Natural killer cell (primary cell): ENCODE measurements around the gene ERP27. TPM values are rescaled to one million over a fixed set of nuclear protein-coding genes. Genes with fewer than 3 reads are reported as not detected.

Experiments
- ATAC-seq, 3 donors: fragments of 150-1000 bp in 2 of 3; fragments of 200-7000 bp in 1 of 3; cut with Tn5 transposase; 1 replicate in 1 of 3; 2 replicates in 2 of 3; pipeline ENCODE4 v1.10.0; 2021; ENCODE audit warnings: mild to moderate bottlenecking in 2 of 3, moderate library complexity in 2 of 3
- DNase-seq, 2 donors: peaks; one replicate each; pipeline versions ENCODE4 v3.0.0 to v3.0.0-alpha.2; 2013 to 2021; ENCODE audit warnings: mixed read lengths in 1 of 2
- H3K27ac ChIP-seq: one replicate; pipeline ENCODE4 v1.5.1; 2013; ENCODE audit warnings: mild to moderate bottlenecking, low read length
- H3K27me3 ChIP-seq: one replicate; pipeline ENCODE4 v1.6.1; 2013; ENCODE audit warnings: low read length; ENCODE audit not compliant: control insufficient read depth, insufficient read depth
- H3K36me3 ChIP-seq: one replicate; pipeline ENCODE4 v1.6.1; 2013; ENCODE audit warnings: low read length; ENCODE audit not compliant: control insufficient read depth, insufficient read depth
- H3K4me1 ChIP-seq: one replicate; pipeline ENCODE4 v1.6.1; 2013; ENCODE audit warnings: low read length; ENCODE audit not compliant: control insufficient read depth, insufficient read depth
- H3K4me3 ChIP-seq: one replicate; pipeline ENCODE4 v1.5.1; 2013; ENCODE audit warnings: low read length
- H3K9me3 ChIP-seq: one replicate; pipeline ENCODE4 v1.6.1; 2013; ENCODE audit warnings: low read length; ENCODE audit not compliant: control insufficient read depth, insufficient read depth
- H3K27ac Mint-ChIP-seq, 2 donors: one replicate each; pipeline ENCODE4 v1.8.0; 2022; ENCODE audit warnings: mild to moderate bottlenecking in 2 of 2, mixed read lengths in 2 of 2, moderate library complexity in 1 of 2
- H3K27me3 Mint-ChIP-seq, 2 donors: one replicate each; pipeline ENCODE4 v1.8.0; 2022; ENCODE audit warnings: low read depth in 2 of 2, mixed read lengths in 2 of 2
- H3K36me3 Mint-ChIP-seq: one replicate; pipeline ENCODE4 v1.8.0; 2022; ENCODE audit warnings: mixed read lengths
- H3K4me1 Mint-ChIP-seq, 2 donors: one replicate each; pipeline ENCODE4 v1.8.0; 2022; ENCODE audit warnings: mixed read lengths in 2 of 2
- H3K4me3 Mint-ChIP-seq: one replicate; pipeline ENCODE4 v1.8.0; 2022; ENCODE audit warnings: mild to moderate bottlenecking, moderate library complexity, mixed read lengths
- H3K9me3 Mint-ChIP-seq, 2 donors: one replicate each; pipeline ENCODE4 v1.8.0; 2022; ENCODE audit warnings: mixed read lengths in 2 of 2
- CTCF ChIP-seq: fragments of 200-600 bp; IDR thresholded peaks from one replicate; pipeline ENCODE4 v1.8.0; 2022; ENCODE audit warnings: antibody characterized with exemption
- WGBS: methylation state at CpG from one replicate; pipeline ENCODE4 v1.1.7; 2013; ENCODE audit warnings: missing lambda C conversion rate; ENCODE audit not compliant: insufficient coverage; 5-methylcytosine and 5-hydroxymethylcytosine counted together
- intact Hi-C: fragments of 100-400 bp; cut with micrococcal nuclease; formaldehyde crosslinking; loops from one replicate; pipeline ENCODE4 v1.14.2; 2022
- total RNA-seq, 4 donors: library from RNA; stranded (reverse); fragments of 120-200 nt in 1 of 4; gene quantifications; one replicate each; pipeline versions ENCODE4 v1.2.3 to v1.2.4, GENCODE V29; 2013 to 2022

The ERP27 gene
- total RNA-seq, 3 donors from 2014 or later (not counting 1 experiment from before 2014, with no cell fraction given), result 9.8 to 15.2 (median 12.3) TPM

GRCh38 chr12:14959916-14960496 lies 21.7 kb upstream of the ERP27 start:
- Mint-ChIP-seq H3K36me3 (peaks cover 11% of the 10 kb centered on the region), H3K27me3 (no peaks in the 10 kb centered on the region), H3K9me3 (no peaks in the 10 kb centered on the region), H3K4me1 (peaks cover 75 to 81% of the 10 kb centered on the region in 2 donors), H3K27ac (peak overlapping the region; percentile 97 to 98), H3K4me3 (peak overlapping the region; percentile 100)
- 0% methylated on average over 3 of the region's 4 CpGs for WGBS
- ATAC-seq (no peak), DNase-seq (no peak)
- Histone ChIP-seq H3K9me3 (no peaks in the 10 kb centered on the region), H3K4me1 (peaks cover 41% of the 10 kb centered on the region), H3K27ac (peak overlapping the region; percentile 95), H3K4me3 (peak overlapping the region; percentile 91), H3K36me3 (peaks cover 13% of the 10 kb centered on the region), H3K27me3 (no peaks in the 10 kb centered on the region)
- TF ChIP-seq CTCF, result no peak
- intact Hi-C loops, result loop anchor here (2.0 to 5.0 kb wide), 5 partner anchors 78 to 703 kb away; partner anchors contain the start of gene ATF7IP

- Mint-ChIP-seq H3K4me1 (peaks cover 77 to 85% of the 10 kb centered on the region in 2 donors), H3K4me3 (peak overlapping the region; percentile 100), H3K27ac (peak overlapping the region; percentile 97 to 98), H3K27me3 (no peaks in the 10 kb centered on the region), H3K9me3 (no peaks in the 10 kb centered on the region), H3K36me3 (peaks cover 11% of the 10 kb centered on the region)
- WGBS, result 0% methylated on average over 3 of the region's 3 CpGs
- Histone ChIP-seq H3K36me3 (peaks cover 15% of the 10 kb centered on the region), H3K4me3 (peak overlapping the region; percentile 91), H3K9me3 (no peaks in the 10 kb centered on the region), H3K27ac (peak overlapping the region; percentile 95), H3K27me3 (no peaks in the 10 kb centered on the region), H3K4me1 (peaks cover 42% of the 10 kb centered on the region)
- DNase-seq (no peak), ATAC-seq (no peak)
- TF ChIP-seq CTCF, result no peak
- intact Hi-C loops, result loop anchor here (5.0 kb wide), 3 partner anchors 77 to 702 kb away; no protein-coding TSS in a partner anchor
Measured at GRCh38 chr12:14959463-14959862, 21.1 kb upstream of the ERP27 start.

GRCh38 chr12:14959126-14959440 lies 20.7 kb upstream of the ERP27 start:
- Histone ChIP-seq H3K36me3 (peaks cover 15% of the 10 kb centered on the region), H3K4me3 (peak overlapping the region; percentile 91), H3K9me3 (no peaks in the 10 kb centered on the region), H3K27ac (peak overlapping the region; percentile 95), H3K4me1 (peaks cover 45% of the 10 kb centered on the region), H3K27me3 (no peaks in the 10 kb centered on the region)
- Mint-ChIP-seq H3K27ac (peak overlapping the region; percentile 97 to 98), H3K36me3 (peaks cover 11% of the 10 kb centered on the region), H3K4me1 (peaks cover 81 to 88% of the 10 kb centered on the region in 2 donors), H3K27me3 (no peaks in the 10 kb centered on the region), H3K9me3 (no peaks in the 10 kb centered on the region), H3K4me3 (peak overlapping the region; percentile 100)
- ATAC-seq, result no peak
- DNase-seq, result peak in 1 of 2 donors; percentile 60
- WGBS, result 13% methylated on average over 10 of the region's 10 CpGs
- no peak for TF ChIP-seq CTCF
- intact Hi-C loops, result loop anchor here (5.0 kb wide), 3 partner anchors 77 to 702 kb away; no protein-coding TSS in a partner anchor
